Astrocyte of the cerebellum (primary cell): Measurements from ENCODE around the gene SMOC1.
A peak's percentile ranks its signal among the peaks of the same experiment; 100 is the strongest.

Experiments used
- DNase-seq: peaks from one replicate; pipeline ENCODE4 v3.0.0-alpha.2; 2011; ENCODE audit warnings: low read depth
- H3K4me3 ChIP-seq: 2 replicates; pipeline ENCODE4 v1.5.1; 2011; ENCODE audit warnings: mild to moderate bottlenecking, low read depth, low read length, moderate library complexity
- CTCF ChIP-seq: IDR thresholded peaks from 2 replicates; pipeline ENCODE4 v1.5.1; 2012; ENCODE audit warnings: low read length, low read depth, moderate library complexity, mild to moderate bottlenecking; ENCODE audit errors: missing control alignments
- in situ Hi-C: cut with HindIII; loops from 2 replicates; pipeline ENCODE4 v1.10.0; 2017; ENCODE audit warnings: low sequenced_read_pairs

SMOC1 gene, protein sequence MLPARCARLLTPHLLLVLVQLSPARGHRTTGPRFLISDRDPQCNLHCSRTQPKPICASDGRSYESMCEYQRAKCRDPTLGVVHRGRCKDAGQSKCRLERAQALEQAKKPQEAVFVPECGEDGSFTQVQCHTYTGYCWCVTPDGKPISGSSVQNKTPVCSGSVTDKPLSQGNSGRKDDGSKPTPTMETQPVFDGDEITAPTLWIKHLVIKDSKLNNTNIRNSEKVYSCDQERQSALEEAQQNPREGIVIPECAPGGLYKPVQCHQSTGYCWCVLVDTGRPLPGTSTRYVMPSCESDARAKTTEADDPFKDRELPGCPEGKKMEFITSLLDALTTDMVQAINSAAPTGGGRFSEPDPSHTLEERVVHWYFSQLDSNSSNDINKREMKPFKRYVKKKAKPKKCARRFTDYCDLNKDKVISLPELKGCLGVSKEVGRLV

GRCh38 chr14:69879175-69880043 lies at the start of gene SMOC1:
TSS of gene SMOC1 (plus strand) at chr14:69879416. CDS start at chr14:69879679, 263 bp downstream.
- no peak for TF ChIP-seq CTCF
- H3K4me3 ChIP-seq, result peak within 1 kb of the TSS; percentile 46
- in situ Hi-C loops, result no loop called here
- peak; percentile 52 for DNase-seq

GRCh38 chr14:69838881-69839416 lies 40.3 kb upstream of the SMOC1 start:
- H3K4me3 ChIP-seq, result no peak overlapping the region
- DNase-seq, result no peak
- in situ Hi-C loops, result no loop called here
- no peak for TF ChIP-seq CTCF

DNA sequence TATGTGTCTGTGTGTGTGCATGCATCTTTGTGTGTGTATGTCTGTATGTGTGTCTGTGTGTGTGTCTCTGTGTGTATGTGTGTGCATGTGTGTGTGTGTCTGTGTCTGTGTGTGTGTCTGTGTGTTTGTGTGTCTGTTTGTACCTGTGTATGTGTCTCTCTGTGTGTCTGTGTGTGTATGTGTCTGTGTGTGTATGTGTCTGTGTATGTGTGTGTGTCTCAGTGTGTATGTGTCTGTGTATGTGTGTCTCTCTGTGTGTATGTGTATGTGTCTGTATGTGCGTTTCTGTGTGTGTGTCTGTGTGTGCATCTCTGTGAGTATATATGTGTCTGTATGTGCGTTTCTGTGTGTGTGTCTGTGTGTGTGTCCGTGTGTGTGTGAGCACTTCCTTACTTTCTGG lies 39.6 kb upstream of the SMOC1 start:
- in situ Hi-C loops, result no loop called here
- no peak for TF ChIP-seq CTCF
- no peak for DNase-seq
- no peak overlapping the region for H3K4me3 ChIP-seq

- in situ Hi-C loops, result no loop called here
- no peak overlapping the region for H3K4me3 ChIP-seq
- no peak for TF ChIP-seq CTCF
- DNase-seq, result no peak
Observed at GRCh38 chr14:69841656-69842055, 37.6 kb upstream of the SMOC1 start.

- in situ Hi-C loops, result no loop called here
- TF ChIP-seq CTCF, result no peak
- H3K4me3 ChIP-seq, result no peak overlapping the region
- no peak for DNase-seq
Observed at GRCh38 chr14:69842686-69843420, 36.4 kb upstream of the SMOC1 start.

- TF ChIP-seq CTCF, result no peak
- DNase-seq, result no peak
- in situ Hi-C loops, result no loop called here
- H3K4me3 ChIP-seq, result no peak overlapping the region
Observed at GRCh38 chr14:69844171-69844570, 35.0 kb upstream of the SMOC1 start.
